Measurements from ENCODE around the gene MAJIN.
"Not testable (repeated sequence)": the region's sequence is repeated elsewhere in the genome, so short reads cannot be mapped to it uniquely, and the experiment has no call there.

The MAJIN gene

GRCh38 chr11:64990222-64990923, 18.5 kb upstream of the MAJIN start:
- peak; percentile 24 to 28 for DNase-seq

GRCh38 chr11:64989416-64989815, 17.5 kb upstream of the MAJIN start:
- DNase-seq: no peak

- no peak for DNase-seq
Measured at GRCh38 chr11:64987998-64988854, 16.3 kb upstream of the MAJIN start.

GRCh38 chr11:64983339-64983738, 11.4 kb upstream of the MAJIN start:
- DNase-seq: not testable (repeated sequence)

GRCh38 chr11:64976651-64977050, 4.7 kb upstream of the MAJIN start:
- DNase-seq: no peak

GRCh38 chr11:64974124-64974523, 2.2 kb upstream of the MAJIN start:
- DNase-seq: no peak

GRCh38 chr11:64970731-64971151, 1.2 kb downstream of the MAJIN start:
- no peak for DNase-seq

- DNase-seq: no peak
Measured at GRCh38 chr11:64969209-64969608, 2.7 kb downstream of the MAJIN start.

- no peak for DNase-seq
Measured at GRCh38 chr11:64967375-64967774, 4.5 kb downstream of the MAJIN start.

GRCh38 chr11:64963072-64963631, 8.8 kb downstream of the MAJIN start:
- DNase-seq: no peak

- DNase-seq: no peak
Measured at GRCh38 chr11:64960719-64961118, 11.2 kb downstream of the MAJIN start.

GRCh38 chr11:64959498-64959897, 12.4 kb downstream of the MAJIN start:
- DNase-seq: no peak

GRCh38 chr11:64954201-64954600, 17.7 kb downstream of the MAJIN start:
- no peak for DNase-seq

GRCh38 chr11:64951529-64951928, 20.4 kb downstream of the MAJIN start:
- no peak for DNase-seq

- DNase-seq: no peak
Measured at GRCh38 chr11:64947208-64947814, 24.6 kb downstream of the MAJIN start.

- DNase-seq: no peak
Measured at GRCh38 chr11:64936539-64936938, 35.4 kb downstream of the MAJIN start.

GRCh38 chr11:64935359-64936081, 36.4 kb downstream of the MAJIN start, which contains the start of gene GPHA2:
TSS of gene GPHA2 (minus strand) at chr11:64935893. CDS start at chr11:64935460, 433 bp downstream.
- no peak for DNase-seq

- no peak for DNase-seq
Measured at GRCh38 chr11:64934682-64935358, 37.1 kb downstream of the MAJIN start.

- DNase-seq: no peak
Measured at GRCh38 chr11:64933935-64934681, 37.8 kb downstream of the MAJIN start.

GRCh38 chr11:64933213-64933934, 38.5 kb downstream of the MAJIN start:
- no peak for DNase-seq

GRCh38 chr11:64932324-64932723, 39.6 kb downstream of the MAJIN start:
- DNase-seq: no peak

All from AML-193 (cell line).